K562 (cell line): ENCODE results near the gene EIF4E3. TPM values are rescaled to one million over a fixed set of nuclear protein-coding genes. Genes with fewer than 3 reads are reported as not detected.
A peak's percentile ranks its signal among the peaks of the same experiment; 100 is the strongest.

Experiments used
- ATAC-seq: fragments of 200-7000 bp; cut with Tn5 transposase; 3 replicates; pipeline ENCODE4 v1.9.1; 2020; ENCODE audit warnings: moderate library complexity
- BruUV-seq: library from RNA; stranded (reverse); fragments of 400-500 nt; replicated peaks from 2 replicates; lab custom pipeline; 2021; lab: Mats Ljungman, UMichigan
- CTCF ChIA-PET: fragments of 300-600 bp; formaldehyde crosslinking; extraction: SDS; loops from one replicate; lab custom pipeline; 2021; ENCODE audit warnings: low intra/inter-chr PET ratio; lab: Yijun Ruan, JAX
- POLR2A ChIA-PET: fragments of 300-600, 350-650 bp; sonication (Branson Sonifier 250); formaldehyde crosslinking; extraction: SDS; loops from one replicate; lab custom pipeline; 2021; ENCODE audit warnings: antibody characterized with exemption, inconsistent platforms; lab: Yijun Ruan, JAX
- DNase-seq, 4 experiments: peaks; one replicate each; pipeline versions ENCODE4 v3.0.0 to v3.0.0-alpha.2; 2011 to 2018; ENCODE audit warnings: low spot score in 3 of 4, mixed read lengths in 3 of 4; ENCODE audit errors: extremely low read depth in 1 of 4
- FAIRE-seq: peaks from 2 replicates; lab custom pipeline; 2011; peaks lifted over from hg19 to GRCh38; lab: Jason Lieb, UNC
- H2AFZ ChIP-seq: 2 replicates; pipeline ENCODE4 v1.6.0; 2011; ENCODE audit warnings: low read depth, low read length, control low read depth, inconsistent platforms
- H3K27ac ChIP-seq: fragments of 200-600 bp; 3 replicates; pipeline ENCODE4 v1.8.0; 2011; ENCODE audit warnings: low read depth, mild to moderate bottlenecking, control low read depth, inconsistent platforms, low read length, moderate library complexity, mixed read lengths; ENCODE audit errors: extremely low read depth
- H3K27me3 ChIP-seq, 2 experiments: fragments of 300-600 bp in 1 of 2; 2 replicates in 1 of 2; 3 replicates in 1 of 2; pipeline versions ENCODE4 v1.6.0 to v1.8.0; 2011; ENCODE audit warnings: inconsistent platforms in 2 of 2, low read length in 2 of 2, mild to moderate bottlenecking in 1 of 2, mixed read lengths in 1 of 2, moderate library complexity in 1 of 2; ENCODE audit not compliant: control insufficient read depth in 2 of 2, insufficient read depth in 2 of 2
- H3K36me3 ChIP-seq: fragments of 300-600 bp; 3 replicates; pipeline ENCODE4 v1.8.0; 2011; ENCODE audit warnings: mild to moderate bottlenecking, low read length, inconsistent platforms; ENCODE audit not compliant: control insufficient read depth, insufficient read depth
- H3K4me1 ChIP-seq, 2 experiments: fragments of 200-600 bp in 1 of 2; replicated peaks in 1 of 2; 2 replicates in 1 of 2; 3 replicates in 1 of 2; pipeline versions ENCODE4 v1.5.1 to v1.8.0; 2011; ENCODE audit warnings: inconsistent platforms in 2 of 2, low read length in 2 of 2, mild to moderate bottlenecking in 1 of 2, mixed read lengths in 1 of 2, moderate library complexity in 1 of 2; ENCODE audit not compliant: control insufficient read depth in 2 of 2, insufficient read depth in 2 of 2
- H3K4me2 ChIP-seq: 2 replicates; pipeline ENCODE4 v1.6.1; 2011; ENCODE audit warnings: low read length, control low read depth, inconsistent platforms, mixed read lengths; ENCODE audit not compliant: insufficient read depth
- H3K4me3 ChIP-seq: fragments of 200-600 bp; sonication (generic), shearing (Covaris generic); 2 replicates; pipeline ENCODE4 v1.5.1; 2016; ENCODE audit warnings: control low read depth, inconsistent platforms
- H3K79me2 ChIP-seq: fragments of 200-600 bp; 3 replicates; pipeline ENCODE4 v1.8.0; 2011; ENCODE audit warnings: low read length, inconsistent platforms; ENCODE audit not compliant: control insufficient read depth, insufficient read depth
- H3K9ac ChIP-seq, 2 experiments: 2 replicates each; pipeline versions ENCODE4 v1.6.0 to v1.6.1; 2011; ENCODE audit warnings: low read depth in 2 of 2, low read length in 2 of 2, control low read depth in 1 of 2, inconsistent platforms in 1 of 2, mild to moderate bottlenecking in 1 of 2, mixed read lengths in 1 of 2; ENCODE audit not compliant: insufficient read depth in 1 of 2
- H3K9me1 ChIP-seq: one replicate; pipeline ENCODE4 v1.6.0; 2011; ENCODE audit warnings: inconsistent platforms, mild to moderate bottlenecking, low read length, moderate library complexity; ENCODE audit not compliant: control insufficient read depth, insufficient read depth
- H3K9me3 ChIP-seq: replicated peaks from 2 replicates; pipeline ENCODE4 v1.5.1; 2011; ENCODE audit warnings: low read depth, low read length, inconsistent platforms; ENCODE audit not compliant: control insufficient read depth, insufficient read depth
- H4K20me1 ChIP-seq: replicated peaks from 2 replicates; pipeline ENCODE4 v1.6.1; 2011; ENCODE audit warnings: low read length, inconsistent platforms, mixed read lengths; ENCODE audit not compliant: control insufficient read depth, insufficient read depth
- BACH1 ChIP-seq: fragments of 200-800 bp; sonication (Bioruptor generic); IDR thresholded peaks from 2 replicates; pipeline ENCODE4 v1.6.1; 2016; ENCODE audit warnings: missing genetic modification characterization, missing compliant biosample characterization
- FOSL1 ChIP-seq: fragments of 200-800 bp; sonication (Bioruptor generic); conservative IDR thresholded peaks from 2 replicates; pipeline ENCODE4 v1.6.1; 2016; ENCODE audit warnings: missing genetic modification characterization, missing compliant biosample characterization
- JUND ChIP-seq, 2 experiments: IDR thresholded peaks; 2 replicates in 1 of 2; 3 replicates in 1 of 2; pipeline ENCODE4 v1.6.1; 2011; ENCODE audit warnings: borderline replicate concordance in 2 of 2, low read depth in 2 of 2, low read length in 2 of 2, improper control_type of control experiment in 1 of 2, missing biosample characterization in 1 of 2, missing genetic modification characterization in 1 of 2, missing genetic modification reagents in 1 of 2
- NFE2 ChIP-seq: IDR thresholded peaks from 2 replicates; pipeline ENCODE4 v1.6.1; 2014; ENCODE audit warnings: antibody characterized with exemption, low read depth
- ZNF174 ChIP-seq: fragments of 250-450 bp; sonication (Bioruptor Pico); IDR thresholded peaks from 2 replicates; pipeline ENCODE4 v1.4.0; 2020; ENCODE audit warnings: mild to moderate bottlenecking
- WGBS: fragments of 100-300 bp; shearing (Covaris generic); methylation state at CpG from one replicate; pipeline ENCODE4 v1.1.6; 2016; ENCODE audit warnings: low coverage, mixed read lengths; ENCODE audit not compliant: insufficient coverage; ENCODE audit errors: missing lambda C conversion rate; 5-methylcytosine and 5-hydroxymethylcytosine counted together
- in situ Hi-C: fragments of 300-500 bp; cut with MboI; formaldehyde crosslinking; loops from 4 replicates; pipeline ENCODE4 v1.15.0; 2018; ENCODE audit warnings: inconsistent platforms, mixed read lengths
- intact Hi-C: fragments of 100-400 bp; cut with micrococcal nuclease; formaldehyde crosslinking; loops from 2 replicates; pipeline ENCODE4 v1.14.2; 2022
- polyA plus RNA-seq, 8 experiments: library from polyadenylated mRNA; depleted of rRNA in 4 of 8; stranded (reverse) in 5 of 8; unstranded in 3 of 8; fragments of >200 nt; fragmentation: Nextera tagmentation in 2 of 8; fragmentation: Illumina TruSeq in 1 of 8; extraction: Ambion mirVana in 2 of 8; extraction: Trizol in 1 of 8; gene quantifications; 2 replicates each; pipeline versions ENCODE4 v1.2.1 to v1.2.3, GENCODE V29; 2011 to 2014; ENCODE audit warnings: inconsistent platforms in 1 of 8, missing spikeins in 1 of 8
- total RNA-seq, 7 experiments: library from RNA; depleted of rRNA in 6 of 7; stranded (reverse); fragments of >200 nt in 6 of 7; fragmentation: Illumina TruSeq in 2 of 7; extraction: Trizol in 2 of 7; gene quantifications; 2 replicates each; pipeline versions ENCODE4 v1.2.1 to v1.2.3, GENCODE V29; 2011 to 2021; ENCODE audit warnings: low replicate concordance in 1 of 7
- TF ChIP-seq, protein P1 (sequence below), 2 experiments: IDR thresholded peaks; 2 replicates each; pipeline ENCODE4 v1.6.1; 2011; ENCODE audit warnings: borderline replicate concordance in 1 of 2, control low read depth in 1 of 2, low read depth in 1 of 2, low read length in 1 of 2, mild to moderate bottlenecking in 1 of 2, mixed read lengths in 1 of 2, moderate library complexity in 1 of 2; ENCODE audit not compliant: insufficient read depth in 1 of 2, insufficient read length in 1 of 2, poor library complexity in 1 of 2, severe bottlenecking in 1 of 2; ENCODE audit errors: extremely low read depth in 1 of 2
- TF ChIP-seq, protein P2 (sequence below), 2 experiments: IDR thresholded peaks in 1 of 2; conservative IDR thresholded peaks in 1 of 2; 2 replicates each; pipeline ENCODE4 v1.6.1; 2016; ENCODE audit warnings: low read depth in 2 of 2, mild to moderate bottlenecking in 1 of 2, missing compliant biosample characterization in 1 of 2, missing genetic modification characterization in 1 of 2, moderate library complexity in 1 of 2
- TF ChIP-seq, protein P3 (sequence below): sonication (generic); formaldehyde crosslinking; IDR thresholded peaks from 2 replicates; pipeline ENCODE4 v1.8.0; 2023; ENCODE audit warnings: mild to moderate bottlenecking, missing genetic modification reagents
- TF ChIP-seq, protein P4 (sequence below): fragments of 450-650 bp; IDR thresholded peaks from 2 replicates; pipeline ENCODE4 v1.6.1; 2016
- TF ChIP-seq, protein P5 (sequence below): sonication (generic); IDR thresholded peaks from 2 replicates; pipeline ENCODE4 v1.6.1; 2016

Gene EIF4E3
- total and polyA plus RNA-seq, 9 of the 15 experiments (the other 6 are each of a cell fraction or from before 2014, with no cell fraction given): 0.18 to 2.5 (median 1.1) TPM

DNA sequence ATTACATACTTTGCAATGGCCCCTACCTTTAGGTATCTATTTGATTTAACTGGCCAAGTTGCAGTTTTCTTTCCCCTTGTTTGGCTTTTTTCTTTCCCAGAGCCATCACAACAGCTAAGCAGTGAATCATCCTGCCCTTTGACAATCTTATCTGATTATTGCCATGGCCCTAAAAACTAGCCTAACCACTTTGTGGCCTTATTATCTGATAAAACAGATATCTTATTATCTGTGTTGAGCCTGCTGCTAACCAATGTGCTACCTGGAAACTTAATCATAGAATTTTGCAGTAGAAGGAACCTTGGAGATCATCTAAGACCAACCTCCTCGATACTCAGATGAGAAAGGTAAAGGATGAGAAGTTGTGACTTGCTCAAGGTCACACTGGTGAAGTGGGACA is 37.1 kb downstream of the EIF4E3 start:
- BruUV-seq: no TSS peak
- CTCF ChIA-PET: no interaction called here
- TF ChIP-seq, protein P1, sequence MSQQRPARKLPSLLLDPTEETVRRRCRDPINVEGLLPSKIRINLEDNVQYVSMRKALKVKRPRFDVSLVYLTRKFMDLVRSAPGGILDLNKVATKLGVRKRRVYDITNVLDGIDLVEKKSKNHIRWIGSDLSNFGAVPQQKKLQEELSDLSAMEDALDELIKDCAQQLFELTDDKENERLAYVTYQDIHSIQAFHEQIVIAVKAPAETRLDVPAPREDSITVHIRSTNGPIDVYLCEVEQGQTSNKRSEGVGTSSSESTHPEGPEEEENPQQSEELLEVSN (IDR thresholded peaks at IDR 0.05; ENCODE audit: borderline replicate concordance in 1 of 2, extremely low read depth in 1 of 2, insufficient read depth in 1 of 2, insufficient read length in 1 of 2, low read depth in 1 of 2, low read length in 1 of 2, poor library complexity in 1 of 2, severe bottlenecking in 1 of 2): no peak
- TF ChIP-seq JUND (IDR thresholded peaks at IDR 0.05; ENCODE audit: borderline replicate concordance, low read depth, low read length): peak; percentile 45; the same call in 1 of the 2 replicates
- TF ChIP-seq JUND (tag; IDR thresholded peaks at IDR 0.05; ENCODE audit: borderline replicate concordance, low read depth, low read length): no peak; the same call in 2 of the 3 replicates
- TF ChIP-seq, protein P2, sequence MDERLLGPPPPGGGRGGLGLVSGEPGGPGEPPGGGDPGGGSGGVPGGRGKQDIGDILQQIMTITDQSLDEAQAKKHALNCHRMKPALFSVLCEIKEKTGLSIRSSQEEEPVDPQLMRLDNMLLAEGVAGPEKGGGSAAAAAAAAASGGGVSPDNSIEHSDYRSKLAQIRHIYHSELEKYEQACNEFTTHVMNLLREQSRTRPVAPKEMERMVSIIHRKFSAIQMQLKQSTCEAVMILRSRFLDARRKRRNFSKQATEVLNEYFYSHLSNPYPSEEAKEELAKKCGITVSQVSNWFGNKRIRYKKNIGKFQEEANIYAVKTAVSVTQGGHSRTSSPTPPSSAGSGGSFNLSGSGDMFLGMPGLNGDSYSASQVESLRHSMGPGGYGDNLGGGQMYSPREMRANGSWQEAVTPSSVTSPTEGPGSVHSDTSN (CRISPR knock-in tag; IDR thresholded peaks at IDR 0.05; ENCODE audit: low read depth): no peak
- TF ChIP-seq, protein P2 (tag; conservative IDR thresholded peaks at IDR 0.05; ENCODE audit: low read depth): peak; percentile 56; the same call in 1 of the 2 replicates
- no peak for TF ChIP-seq ZNF174
- TF ChIP-seq FOSL1: peak; percentile 82
- TF ChIP-seq BACH1 (tag): no peak
- TF ChIP-seq, protein P3, sequence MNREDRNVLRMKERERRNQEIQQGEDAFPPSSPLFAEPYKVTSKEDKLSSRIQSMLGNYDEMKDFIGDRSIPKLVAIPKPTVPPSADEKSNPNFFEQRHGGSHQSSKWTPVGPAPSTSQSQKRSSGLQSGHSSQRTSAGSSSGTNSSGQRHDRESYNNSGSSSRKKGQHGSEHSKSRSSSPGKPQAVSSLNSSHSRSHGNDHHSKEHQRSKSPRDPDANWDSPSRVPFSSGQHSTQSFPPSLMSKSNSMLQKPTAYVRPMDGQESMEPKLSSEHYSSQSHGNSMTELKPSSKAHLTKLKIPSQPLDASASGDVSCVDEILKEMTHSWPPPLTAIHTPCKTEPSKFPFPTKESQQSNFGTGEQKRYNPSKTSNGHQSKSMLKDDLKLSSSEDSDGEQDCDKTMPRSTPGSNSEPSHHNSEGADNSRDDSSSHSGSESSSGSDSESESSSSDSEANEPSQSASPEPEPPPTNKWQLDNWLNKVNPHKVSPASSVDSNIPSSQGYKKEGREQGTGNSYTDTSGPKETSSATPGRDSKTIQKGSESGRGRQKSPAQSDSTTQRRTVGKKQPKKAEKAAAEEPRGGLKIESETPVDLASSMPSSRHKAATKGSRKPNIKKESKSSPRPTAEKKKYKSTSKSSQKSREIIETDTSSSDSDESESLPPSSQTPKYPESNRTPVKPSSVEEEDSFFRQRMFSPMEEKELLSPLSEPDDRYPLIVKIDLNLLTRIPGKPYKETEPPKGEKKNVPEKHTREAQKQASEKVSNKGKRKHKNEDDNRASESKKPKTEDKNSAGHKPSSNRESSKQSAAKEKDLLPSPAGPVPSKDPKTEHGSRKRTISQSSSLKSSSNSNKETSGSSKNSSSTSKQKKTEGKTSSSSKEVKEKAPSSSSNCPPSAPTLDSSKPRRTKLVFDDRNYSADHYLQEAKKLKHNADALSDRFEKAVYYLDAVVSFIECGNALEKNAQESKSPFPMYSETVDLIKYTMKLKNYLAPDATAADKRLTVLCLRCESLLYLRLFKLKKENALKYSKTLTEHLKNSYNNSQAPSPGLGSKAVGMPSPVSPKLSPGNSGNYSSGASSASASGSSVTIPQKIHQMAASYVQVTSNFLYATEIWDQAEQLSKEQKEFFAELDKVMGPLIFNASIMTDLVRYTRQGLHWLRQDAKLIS (CRISPR knock-in tag): no peak
- TF ChIP-seq, protein P4, sequence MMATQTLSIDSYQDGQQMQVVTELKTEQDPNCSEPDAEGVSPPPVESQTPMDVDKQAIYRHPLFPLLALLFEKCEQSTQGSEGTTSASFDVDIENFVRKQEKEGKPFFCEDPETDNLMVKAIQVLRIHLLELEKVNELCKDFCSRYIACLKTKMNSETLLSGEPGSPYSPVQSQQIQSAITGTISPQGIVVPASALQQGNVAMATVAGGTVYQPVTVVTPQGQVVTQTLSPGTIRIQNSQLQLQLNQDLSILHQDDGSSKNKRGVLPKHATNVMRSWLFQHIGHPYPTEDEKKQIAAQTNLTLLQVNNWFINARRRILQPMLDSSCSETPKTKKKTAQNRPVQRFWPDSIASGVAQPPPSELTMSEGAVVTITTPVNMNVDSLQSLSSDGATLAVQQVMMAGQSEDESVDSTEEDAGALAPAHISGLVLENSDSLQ: peak; percentile 72
- TF ChIP-seq, protein P5, sequence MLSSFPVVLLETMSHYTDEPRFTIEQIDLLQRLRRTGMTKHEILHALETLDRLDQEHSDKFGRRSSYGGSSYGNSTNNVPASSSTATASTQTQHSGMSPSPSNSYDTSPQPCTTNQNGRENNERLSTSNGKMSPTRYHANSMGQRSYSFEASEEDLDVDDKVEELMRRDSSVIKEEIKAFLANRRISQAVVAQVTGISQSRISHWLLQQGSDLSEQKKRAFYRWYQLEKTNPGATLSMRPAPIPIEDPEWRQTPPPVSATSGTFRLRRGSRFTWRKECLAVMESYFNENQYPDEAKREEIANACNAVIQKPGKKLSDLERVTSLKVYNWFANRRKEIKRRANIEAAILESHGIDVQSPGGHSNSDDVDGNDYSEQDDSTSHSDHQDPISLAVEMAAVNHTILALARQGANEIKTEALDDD: no peak
- TF ChIP-seq NFE2: no peak

More for the DNA sequence above, 37.1 kb downstream of the EIF4E3 start:
- Histone ChIP-seq H2AFZ (no peak overlapping the region), H3K27me3 (no peaks in the 10 kb centered on the region), H3K9me3 (no peaks in the 10 kb centered on the region), H3K79me2 (no peaks in the 10 kb centered on the region), H3K36me3 (no peaks in the 10 kb centered on the region), H3K9ac (no peak overlapping the region), H3K4me1 (no peaks in the 10 kb centered on the region), H3K27ac (no peak overlapping the region), H3K4me3 (no peak overlapping the region), H3K9me1 (no peaks in the 10 kb centered on the region), H3K4me2 (no peak overlapping the region), H4K20me1 (no peaks in the 10 kb centered on the region)
- POLR2A ChIA-PET: interaction anchor here (0.6 kb wide), 1 partner anchor 444 kb away, joined by 3 read pairs; no protein-coding TSS in a partner anchor
- DNase-seq (no peak), FAIRE-seq (no peak), ATAC-seq (no peak)
- intact Hi-C loops: no loop called here
- WGBS: 19% methylated on average over 1 of the region's 1 CpG
- in situ Hi-C loops: no loop called here
